Ramos (cell line): ENCODE results near the gene HIPK2.
"Not testable (repeated sequence)": the region's sequence is repeated elsewhere in the genome, so short reads cannot be mapped to it uniquely, and the experiment has no call there.

ENCODE experiments used
- in situ Hi-C: fragments of 300-500 bp; cut with MboI; formaldehyde crosslinking; loops from one replicate; pipeline ENCODE4 v1.14.3; 2022; ENCODE audit warnings: low sequenced_read_pairs; ENCODE audit not compliant: unreplicated experiment

HIPK2 gene

GRCh38 chr7:139680676-139681462, 96.9 kb downstream of the HIPK2 start:
- in situ Hi-C loops, result no loop called here

GRCh38 chr7:139679731-139680594, 97.8 kb downstream of the HIPK2 start:
- in situ Hi-C loops, result no loop called here

- in situ Hi-C loops, result no loop called here
Observed at GRCh38 chr7:139676390-139676789, 101.4 kb downstream of the HIPK2 start.

GRCh38 chr7:139675127-139676125, 102.4 kb downstream of the HIPK2 start:
- in situ Hi-C loops, result no loop called here

- in situ Hi-C loops, result no loop called here
Observed at GRCh38 chr7:139674752-139675126, 103.1 kb downstream of the HIPK2 start.

GRCh38 chr7:139674341-139674740, 103.5 kb downstream of the HIPK2 start:
- in situ Hi-C loops, result no loop called here

GRCh38 chr7:139673762-139674161, 104.0 kb downstream of the HIPK2 start:
- in situ Hi-C loops, result no loop called here

GRCh38 chr7:139673230-139673629, 104.6 kb downstream of the HIPK2 start:
- in situ Hi-C loops, result no loop called here

- in situ Hi-C loops, result no loop called here
Observed at GRCh38 chr7:139671967-139672366, 105.8 kb downstream of the HIPK2 start.

- in situ Hi-C loops, result not testable (repeated sequence)
Observed at GRCh38 chr7:139670662-139671061, 107.1 kb downstream of the HIPK2 start.

- in situ Hi-C loops, result no loop called here
Observed at GRCh38 chr7:139669106-139670061, 108.4 kb downstream of the HIPK2 start.

- in situ Hi-C loops, result no loop called here
Observed at GRCh38 chr7:139667377-139667776, 110.4 kb downstream of the HIPK2 start.

GRCh38 chr7:139666501-139666900, 111.3 kb downstream of the HIPK2 start:
- in situ Hi-C loops, result no loop called here

- in situ Hi-C loops, result no loop called here
Observed at GRCh38 chr7:139664434-139664833, 113.4 kb downstream of the HIPK2 start.

GRCh38 chr7:139663608-139664177, 114.1 kb downstream of the HIPK2 start:
- in situ Hi-C loops, result no loop called here

- in situ Hi-C loops, result no loop called here
Observed at GRCh38 chr7:139661903-139662302, 115.9 kb downstream of the HIPK2 start.

- in situ Hi-C loops, result no loop called here
Observed at GRCh38 chr7:139661043-139661440, 116.8 kb downstream of the HIPK2 start.

GRCh38 chr7:139660317-139661042, 117.3 kb downstream of the HIPK2 start:
- in situ Hi-C loops, result no loop called here
